GM18505 (cell line): Measurements from ENCODE around the gene COMMD1.

Source experiments
- ATAC-seq: cut with Tn5 transposase; IDR thresholded peaks from one replicate; pipeline ENCODE4 v1.9.1; 2021; ENCODE audit not compliant: unreplicated experiment
- POLR2A ChIP-seq: IDR thresholded peaks from 4 replicates; pipeline ENCODE4 v1.6.1; 2011; ENCODE audit warnings: borderline replicate concordance; ENCODE audit not compliant: insufficient read depth, insufficient read length; ENCODE audit errors: extremely low read depth

The COMMD1 gene

GRCh38 chr2:62074233-62074632, 168.8 kb downstream of the COMMD1 start:
- no peak for ATAC-seq
- no peak for TF ChIP-seq POLR2A

GRCh38 chr2:62076980-62077638, 171.6 kb downstream of the COMMD1 start:
- no peak for ATAC-seq
- TF ChIP-seq POLR2A, result no peak

- no peak for ATAC-seq
- no peak for TF ChIP-seq POLR2A
These were observed 179.3 kb downstream of the COMMD1 start for GRCh38 chr2:62084801-62085200.

- no peak for ATAC-seq
- no peak for TF ChIP-seq POLR2A
These were observed 184.2 kb downstream of the COMMD1 start for GRCh38 chr2:62089658-62090057.

- ATAC-seq, result no peak
- TF ChIP-seq POLR2A, result no peak
These were observed 186.0 kb downstream of the COMMD1 start for GRCh38 chr2:62091471-62091870.

GRCh38 chr2:62099050-62099449, 193.6 kb downstream of the COMMD1 start:
- ATAC-seq, result no peak
- TF ChIP-seq POLR2A, result no peak

GRCh38 chr2:62099523-62100175, 194.2 kb downstream of the COMMD1 start:
- TF ChIP-seq POLR2A, result no peak
- peak; percentile 72 for ATAC-seq

- TF ChIP-seq POLR2A, result no peak
- ATAC-seq, result no peak
These were observed 196.4 kb downstream of the COMMD1 start for GRCh38 chr2:62101886-62102285.

GRCh38 chr2:62102402-62102920, 197.0 kb downstream of the COMMD1 start:
- TF ChIP-seq POLR2A, result no peak
- no peak for ATAC-seq

- no peak for TF ChIP-seq POLR2A
- ATAC-seq, result no peak
These were observed 204.1 kb downstream of the COMMD1 start for GRCh38 chr2:62109554-62109953.

- no peak for TF ChIP-seq POLR2A
- no peak for ATAC-seq
These were observed 205.0 kb downstream of the COMMD1 start for GRCh38 chr2:62110415-62111025.

- TF ChIP-seq POLR2A, result no peak
- no peak for ATAC-seq
These were observed 206.7 kb downstream of the COMMD1 start for GRCh38 chr2:62112179-62112578.

- no peak for TF ChIP-seq POLR2A
- no peak for ATAC-seq
These were observed 209.1 kb downstream of the COMMD1 start for GRCh38 chr2:62114564-62114963.

- ATAC-seq, result no peak
- TF ChIP-seq POLR2A, result no peak
These were observed 211.5 kb downstream of the COMMD1 start for GRCh38 chr2:62116983-62117382.

GRCh38 chr2:62118160-62118559, 212.7 kb downstream of the COMMD1 start:
- TF ChIP-seq POLR2A, result no peak
- ATAC-seq, result no peak
